Neuronal stem cell (in vitro differentiated cells): ENCODE results near the gene HOXD4.

ENCODE experiments used
- DNase-seq: peaks from one replicate; pipeline ENCODE4 v3.0.0-alpha.2; 2013; ENCODE audit warnings: low spot score
- H2AFZ ChIP-seq: one replicate; pipeline ENCODE4 v1.6.1; 2013; ENCODE audit warnings: mild to moderate bottlenecking, low read length, inconsistent platforms
- H2AK5ac ChIP-seq: 2 replicates; pipeline ENCODE4 v1.6.1; 2013; ENCODE audit warnings: low read depth, mild to moderate bottlenecking, inconsistent platforms, low read length, moderate library complexity, mixed read lengths
- H2BK120ac ChIP-seq: 2 replicates; pipeline ENCODE4 v1.6.1; 2013; ENCODE audit warnings: low read depth, mild to moderate bottlenecking, inconsistent platforms, low read length, moderate library complexity, mixed read lengths
- H2BK12ac ChIP-seq: one replicate; pipeline ENCODE4 v1.6.1; 2013; ENCODE audit warnings: low read length, inconsistent platforms
- H2BK15ac ChIP-seq: 2 replicates; pipeline ENCODE4 v1.6.1; 2013; ENCODE audit warnings: mild to moderate bottlenecking, low read length, inconsistent platforms, mixed read lengths
- H2BK5ac ChIP-seq: one replicate; pipeline ENCODE4 v1.6.1; 2013; ENCODE audit warnings: inconsistent platforms, mild to moderate bottlenecking, low read length, moderate library complexity
- H3K14ac ChIP-seq: one replicate; pipeline ENCODE4 v1.6.1; 2013; ENCODE audit warnings: low read length, inconsistent platforms
- H3K18ac ChIP-seq: 2 replicates; pipeline ENCODE4 v1.6.1; 2013; ENCODE audit warnings: low read length, inconsistent platforms
- H3K23ac ChIP-seq: 2 replicates; pipeline ENCODE4 v1.6.1; 2013; ENCODE audit warnings: low read depth, mild to moderate bottlenecking, mixed read lengths, low read length, inconsistent platforms; ENCODE audit not compliant: poor library complexity
- H3K27ac ChIP-seq: replicated peaks from 3 replicates; pipeline ENCODE4 v1.5.1; 2013; ENCODE audit warnings: low read length, inconsistent platforms
- H3K27me3 ChIP-seq, 3 experiments: 2 replicates each; pipeline ENCODE4 v1.6.1; 2013; ENCODE audit warnings: low read length in 3 of 3, mild to moderate bottlenecking in 2 of 3, inconsistent platforms in 1 of 3, low read depth in 1 of 3, mixed read lengths in 1 of 3, moderate library complexity in 1 of 3; ENCODE audit not compliant: control insufficient read depth in 3 of 3, insufficient read depth in 3 of 3
- H3K36me3 ChIP-seq, 2 donors: replicated peaks in 1 of 2; 2 replicates each; pipeline ENCODE4 v1.6.1; 2013; ENCODE audit warnings: low read length in 2 of 2; ENCODE audit not compliant: control insufficient read depth in 2 of 2, insufficient read depth in 2 of 2
- H3K4ac ChIP-seq: 2 replicates; pipeline ENCODE4 v1.6.1; 2013; ENCODE audit warnings: inconsistent platforms, mild to moderate bottlenecking, low read length, moderate library complexity
- H3K4me1 ChIP-seq, 2 donors: 1 replicate in 1 of 2; 2 replicates in 1 of 2; pipeline ENCODE4 v1.6.1; 2013; ENCODE audit warnings: low read length in 2 of 2, low read depth in 1 of 2; ENCODE audit not compliant: control insufficient read depth in 2 of 2, insufficient read depth in 1 of 2
- H3K4me2 ChIP-seq: one replicate; pipeline ENCODE4 v1.6.1; 2013; ENCODE audit warnings: mild to moderate bottlenecking, low read length, inconsistent platforms; ENCODE audit not compliant: insufficient read depth, poor library complexity, severe bottlenecking
- H3K4me3 ChIP-seq, 2 donors: 2 replicates each; pipeline ENCODE4 v1.5.1; 2013; ENCODE audit warnings: low read length in 2 of 2, mild to moderate bottlenecking in 2 of 2, inconsistent platforms in 1 of 2, moderate library complexity in 1 of 2
- H3K79me1 ChIP-seq: one replicate; pipeline ENCODE4 v1.6.1; 2013; ENCODE audit warnings: low read depth, mild to moderate bottlenecking, inconsistent platforms, low read length, moderate library complexity
- H3K9ac ChIP-seq: one replicate; pipeline ENCODE4 v1.6.1; 2013; ENCODE audit warnings: mild to moderate bottlenecking, low read depth, low read length, inconsistent platforms; ENCODE audit not compliant: poor library complexity
- H3K9me3 ChIP-seq, 2 donors: replicated peaks in 1 of 2; 2 replicates each; pipeline versions ENCODE3 to v1.6.1; 2013; ENCODE audit warnings: low read length in 2 of 2, mild to moderate bottlenecking in 2 of 2, inconsistent platforms in 1 of 2, low read depth in 1 of 2, mixed read lengths in 1 of 2, moderate library complexity in 1 of 2; ENCODE audit not compliant: control insufficient read depth in 2 of 2, insufficient read depth in 1 of 2
- H4K8ac ChIP-seq: one replicate; pipeline ENCODE4 v1.6.1; 2013; ENCODE audit warnings: low read depth, mild to moderate bottlenecking, inconsistent platforms, low read length, moderate library complexity
- H4K91ac ChIP-seq: one replicate; pipeline ENCODE4 v1.6.1; 2013; ENCODE audit warnings: low read length, low read depth, mild to moderate bottlenecking, inconsistent platforms; ENCODE audit not compliant: poor library complexity
- WGBS, 2 donors: extraction: QIAGEN DNeasy Blood & Tissue Kit; methylation state at CpG; one replicate each; pipeline ENCODE4 v1.1.7; 2013; ENCODE audit warnings: missing lambda C conversion rate in 2 of 2, mixed read lengths in 1 of 2; ENCODE audit not compliant: insufficient read length in 2 of 2, insufficient replicate concordance in 1 of 2; ENCODE audit errors: extremely low coverage in 2 of 2; 5-methylcytosine and 5-hydroxymethylcytosine counted together

HOXD4 gene

GRCh38 chr2:176114930-176115625 is 36.3 kb upstream of the HOXD4 start:
- no peak for DNase-seq
- no peak overlapping the region for H2BK12ac ChIP-seq

GRCh38 chr2:176115883-176116813 is 35.2 kb upstream of the HOXD4 start, which contains the start of gene HOXD10:
HOXD10 (plus strand) TSS chr2:176116778; CDS start chr2:176116834, 56 bp downstream.
- Histone ChIP-seq H3K79me1 (no peaks in the 10 kb centered on the region), H3K27me3 (peaks cover 53 to 99% (median 96%) of the 10 kb centered on the region in 3 experiments), H3K4me1 (no peaks in the 10 kb centered on the region), H4K8ac (no peak within 1 kb of the TSS), H3K4me3 (no peak within 1 kb of the TSS), H3K14ac (no peak within 1 kb of the TSS), H3K23ac (no peak within 1 kb of the TSS), H2BK15ac (no peak within 1 kb of the TSS), H3K27ac (no peak within 1 kb of the TSS), H2BK120ac (no peak within 1 kb of the TSS), H3K36me3 (no peaks in the 10 kb centered on the region), H3K4me2 (peak within 1 kb of the TSS; percentile 13), H2BK5ac (no peak within 1 kb of the TSS), H2AFZ (peak within 1 kb of the TSS; percentile 49), H3K9ac (no peak within 1 kb of the TSS), H3K4ac (no peak within 1 kb of the TSS), H4K91ac (no peak within 1 kb of the TSS), H3K18ac (no peak within 1 kb of the TSS), H3K9me3 (peaks cover 5 to 7% of the 10 kb centered on the region in 2 donors), H2BK12ac (no peak within 1 kb of the TSS), H2AK5ac (no peak within 1 kb of the TSS)
- DNase-seq, result no peak
- no CpG with 5 or more reads among the region's 66 CpGs for WGBS, 2 donors

More at GRCh38 chr2:176114930-176115625, 36.3 kb upstream of the HOXD4 start:
- Histone ChIP-seq H3K4me3 (no peak overlapping the region), H3K14ac (no peak overlapping the region), H3K79me1 (no peaks in the 10 kb centered on the region), H2BK5ac (no peak overlapping the region), H3K36me3 (no peaks in the 10 kb centered on the region), H3K9me3 (peaks cover 5 to 7% of the 10 kb centered on the region in 2 donors), H4K8ac (no peak overlapping the region), H2AFZ (no peak overlapping the region), H4K91ac (no peak overlapping the region), H3K9ac (no peak overlapping the region), H3K4ac (no peak overlapping the region), H3K23ac (no peak overlapping the region), H3K4me2 (no peak overlapping the region), H3K27ac (no peak overlapping the region), H2AK5ac (no peak overlapping the region), H2BK15ac (no peak overlapping the region), H2BK120ac (no peak overlapping the region), H3K4me1 (no peaks in the 10 kb centered on the region), H3K18ac (no peak overlapping the region), H3K27me3 (peaks cover 44 to 99% (median 96%) of the 10 kb centered on the region in 3 experiments)
- WGBS, 2 donors, result no CpG with 5 or more reads among the region's 16 CpGs

- Histone ChIP-seq H3K4me3 (no peak overlapping the region), H3K18ac (no peak overlapping the region), H2BK15ac (no peak overlapping the region), H3K79me1 (no peaks in the 10 kb centered on the region), H3K27ac (no peak overlapping the region), H2AK5ac (no peak overlapping the region), H4K8ac (no peak overlapping the region), H3K23ac (no peak overlapping the region), H4K91ac (no peak overlapping the region), H2BK120ac (no peak overlapping the region), H3K4ac (no peak overlapping the region), H2BK5ac (no peak overlapping the region), H2BK12ac (no peak overlapping the region), H3K27me3 (peaks cover 59 to 99% (median 96%) of the 10 kb centered on the region in 3 experiments), H3K9ac (no peak overlapping the region), H3K36me3 (no peaks in the 10 kb centered on the region), H2AFZ (no peak overlapping the region), H3K4me2 (no peak overlapping the region), H3K9me3 (peaks cover 5 to 7% of the 10 kb centered on the region in 2 donors), H3K14ac (no peak overlapping the region), H3K4me1 (no peaks in the 10 kb centered on the region)
- WGBS, 2 donors, result no CpG with 5 or more reads among the region's 40 CpGs
- DNase-seq, result no peak
Observed at GRCh38 chr2:176117162-176117822, 34.1 kb upstream of the HOXD4 start.
